Neural progenitor cell (in vitro differentiated cells): ENCODE data around the gene SBF1.

Source experiments
- EZH2 ChIP-seq: fragments of 200-600 bp; sonication (generic); IDR thresholded peaks from 2 replicates; pipeline ENCODE4 v1.6.1; 2017; ENCODE audit warnings: antibody characterized with exemption, mild to moderate bottlenecking, moderate library complexity
- TF ChIP-seq, protein P1 (sequence below): fragments of 200-600 bp; sonication (generic); IDR thresholded peaks from 2 replicates; pipeline ENCODE4 v1.5.1; 2017; ENCODE audit warnings: antibody characterized with exemption, mild to moderate bottlenecking

DNA sequence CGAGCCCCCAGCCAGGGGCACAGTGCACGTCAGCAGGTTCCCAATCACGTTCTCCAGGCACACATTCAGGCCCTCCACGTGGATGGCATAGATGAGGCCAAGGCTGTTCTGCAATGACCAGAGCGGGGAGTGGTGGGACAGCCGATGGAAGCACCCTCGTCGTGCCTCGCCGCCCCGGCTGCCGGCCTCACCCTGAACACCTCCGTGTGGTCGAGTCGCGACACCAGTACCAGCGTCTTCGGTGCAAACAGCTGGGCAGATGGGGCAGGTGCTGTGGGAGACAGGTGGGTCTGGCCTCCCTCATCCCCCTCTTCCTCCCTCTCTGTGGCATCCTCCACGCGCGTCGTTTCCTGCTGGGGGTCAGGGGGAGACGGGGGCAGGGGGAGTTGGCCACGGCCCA is 7.5 kb downstream of the SBF1 start:
- TF ChIP-seq EZH2: no peak
- TF ChIP-seq, protein P1, sequence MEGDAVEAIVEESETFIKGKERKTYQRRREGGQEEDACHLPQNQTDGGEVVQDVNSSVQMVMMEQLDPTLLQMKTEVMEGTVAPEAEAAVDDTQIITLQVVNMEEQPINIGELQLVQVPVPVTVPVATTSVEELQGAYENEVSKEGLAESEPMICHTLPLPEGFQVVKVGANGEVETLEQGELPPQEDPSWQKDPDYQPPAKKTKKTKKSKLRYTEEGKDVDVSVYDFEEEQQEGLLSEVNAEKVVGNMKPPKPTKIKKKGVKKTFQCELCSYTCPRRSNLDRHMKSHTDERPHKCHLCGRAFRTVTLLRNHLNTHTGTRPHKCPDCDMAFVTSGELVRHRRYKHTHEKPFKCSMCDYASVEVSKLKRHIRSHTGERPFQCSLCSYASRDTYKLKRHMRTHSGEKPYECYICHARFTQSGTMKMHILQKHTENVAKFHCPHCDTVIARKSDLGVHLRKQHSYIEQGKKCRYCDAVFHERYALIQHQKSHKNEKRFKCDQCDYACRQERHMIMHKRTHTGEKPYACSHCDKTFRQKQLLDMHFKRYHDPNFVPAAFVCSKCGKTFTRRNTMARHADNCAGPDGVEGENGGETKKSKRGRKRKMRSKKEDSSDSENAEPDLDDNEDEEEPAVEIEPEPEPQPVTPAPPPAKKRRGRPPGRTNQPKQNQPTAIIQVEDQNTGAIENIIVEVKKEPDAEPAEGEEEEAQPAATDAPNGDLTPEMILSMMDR: no peak
